ENCODE data around the gene GPR75.

Gene GPR75

GRCh38 chr2:53877112-53877511, 17.3 kb upstream of the GPR75 start:
- H3K9me3 ChIP-seq (ENCODE audit: insufficient read depth, low read depth, low read length): no peaks in the 10 kb centered on the region
- H2BK5ac ChIP-seq (ENCODE audit: low read depth, low read length, poor library complexity): no peak overlapping the region
- no peak overlapping the region for H3K4ac ChIP-seq (ENCODE audit: low read depth, low read length)
- DNase-seq: no peak
- H3K79me2 ChIP-seq (ENCODE audit: control insufficient read depth, insufficient read depth, low read length, poor library complexity): no peaks in the 10 kb centered on the region
- no peak overlapping the region for H4K12ac ChIP-seq (ENCODE audit: low read depth, low read length)
- H4K91ac ChIP-seq (ENCODE audit: low read depth, low read length): no peak overlapping the region
- peaks cover 21 to 22% of the 10 kb centered on the region in 2 experiments for H3K36me3 ChIP-seq (ENCODE audit: control insufficient read depth in 1 of 2, insufficient read depth in 2 of 2, low read length in 2 of 2)
- no peak overlapping the region for H2BK120ac ChIP-seq (ENCODE audit: insufficient read depth, low read length, poor library complexity)
- H3K79me1 ChIP-seq (ENCODE audit: low read length): no peaks in the 10 kb centered on the region
- no peak overlapping the region for H2AFZ ChIP-seq (ENCODE audit: insufficient read depth, low read length, poor library complexity)
- no peak overlapping the region for H4K8ac ChIP-seq (ENCODE audit: low read depth, low read length)
- no CpG with 5 or more reads among the region's 1 CpG for WGBS (ENCODE audit: extremely low coverage, insufficient coverage, insufficient read length)
- no peak overlapping the region for H3K4me2 ChIP-seq (ENCODE audit: low read length)
- no peak overlapping the region for H2BK12ac ChIP-seq (ENCODE audit: low read length)
- no peak overlapping the region for H3K18ac ChIP-seq (ENCODE audit: low read length)
- H3K14ac ChIP-seq (ENCODE audit: low read length): no peak overlapping the region
- H3K27ac ChIP-seq (ENCODE audit: low read depth, low read length): no peak overlapping the region
- no peak overlapping the region for H2AK5ac ChIP-seq (ENCODE audit: low read length)
- no peaks in the 10 kb centered on the region for H3K27me3 ChIP-seq (ENCODE audit: insufficient read depth, low read length)
- H3K23ac ChIP-seq (ENCODE audit: low read length): no peak overlapping the region
- no peak overlapping the region for H3K4me3 ChIP-seq (ENCODE audit: low read depth, low read length)
- H3K4me1 ChIP-seq (ENCODE audit: control insufficient read depth in 1 of 2, insufficient read depth in 2 of 2, low read length in 2 of 2): no peaks in the 10 kb centered on the region
- no peak overlapping the region for H3K9ac ChIP-seq (ENCODE audit: low read length)

- H3K4me1 ChIP-seq (ENCODE audit: control insufficient read depth in 1 of 2, insufficient read depth in 2 of 2, low read length in 2 of 2): no peaks in the 10 kb centered on the region
- H3K18ac ChIP-seq (ENCODE audit: low read length): no peak overlapping the region
- no peak overlapping the region for H2BK12ac ChIP-seq (ENCODE audit: low read length)
- no peak overlapping the region for H3K4me2 ChIP-seq (ENCODE audit: low read length)
- H4K8ac ChIP-seq (ENCODE audit: low read depth, low read length): no peak overlapping the region
- H4K91ac ChIP-seq (ENCODE audit: low read depth, low read length): no peak overlapping the region
- DNase-seq: no peak
- H2BK120ac ChIP-seq (ENCODE audit: insufficient read depth, low read length, poor library complexity): no peak overlapping the region
- no peak overlapping the region for H2AK5ac ChIP-seq (ENCODE audit: low read length)
- no peak overlapping the region for H3K14ac ChIP-seq (ENCODE audit: low read length)
- WGBS (ENCODE audit: extremely low coverage, insufficient coverage, insufficient read length): no CpG with 5 or more reads among the region's 7 CpGs
- H4K12ac ChIP-seq (ENCODE audit: low read depth, low read length): peak overlapping the region; percentile 30
- no peaks in the 10 kb centered on the region for H3K27me3 ChIP-seq (ENCODE audit: insufficient read depth, low read length)
- H3K4ac ChIP-seq (ENCODE audit: low read depth, low read length): no peak overlapping the region
- no peak overlapping the region for H2BK5ac ChIP-seq (ENCODE audit: low read depth, low read length, poor library complexity)
- no peak overlapping the region for H2AFZ ChIP-seq (ENCODE audit: insufficient read depth, low read length, poor library complexity)
- no peak overlapping the region for H3K4me3 ChIP-seq (ENCODE audit: low read depth, low read length)
- no peaks in the 10 kb centered on the region for H3K79me1 ChIP-seq (ENCODE audit: low read length)
- H3K9ac ChIP-seq (ENCODE audit: low read length): no peak overlapping the region
- H3K27ac ChIP-seq (ENCODE audit: low read depth, low read length): no peak overlapping the region
- H3K23ac ChIP-seq (ENCODE audit: low read length): no peak overlapping the region
- no peaks in the 10 kb centered on the region for H3K9me3 ChIP-seq (ENCODE audit: insufficient read depth, low read depth, low read length)
- H3K79me2 ChIP-seq (ENCODE audit: control insufficient read depth, insufficient read depth, low read length, poor library complexity): no peaks in the 10 kb centered on the region
- H3K36me3 ChIP-seq (ENCODE audit: control insufficient read depth in 1 of 2, insufficient read depth in 2 of 2, low read length in 2 of 2): peaks cover 14 to 21% of the 10 kb centered on the region in 2 experiments
Measured at GRCh38 chr2:53874401-53874950, 14.7 kb upstream of the GPR75 start.

GRCh38 chr2:53867773-53868172, 8.0 kb upstream of the GPR75 start:
- H3K23ac ChIP-seq (ENCODE audit: low read length): no peak overlapping the region
- peaks cover 5 to 8% of the 10 kb centered on the region in 2 experiments for H3K4me1 ChIP-seq (ENCODE audit: control insufficient read depth in 1 of 2, insufficient read depth in 2 of 2, low read length in 2 of 2)
- no peak overlapping the region for H4K12ac ChIP-seq (ENCODE audit: low read depth, low read length)
- no peak overlapping the region for H3K9ac ChIP-seq (ENCODE audit: low read length)
- peaks cover 10 to 15% of the 10 kb centered on the region in 2 experiments for H3K36me3 ChIP-seq (ENCODE audit: control insufficient read depth in 1 of 2, insufficient read depth in 2 of 2, low read length in 2 of 2)
- H3K14ac ChIP-seq (ENCODE audit: low read length): no peak overlapping the region
- H2BK120ac ChIP-seq (ENCODE audit: insufficient read depth, low read length, poor library complexity): no peak overlapping the region
- H3K27ac ChIP-seq (ENCODE audit: low read depth, low read length): no peak overlapping the region
- no peak overlapping the region for H2BK12ac ChIP-seq (ENCODE audit: low read length)
- H3K18ac ChIP-seq (ENCODE audit: low read length): no peak overlapping the region
- no peak overlapping the region for H2AFZ ChIP-seq (ENCODE audit: insufficient read depth, low read length, poor library complexity)
- no peak for DNase-seq
- peaks cover 2% of the 10 kb centered on the region for H3K79me1 ChIP-seq (ENCODE audit: low read length)
- H2AK5ac ChIP-seq (ENCODE audit: low read length): no peak overlapping the region
- no peaks in the 10 kb centered on the region for H3K79me2 ChIP-seq (ENCODE audit: control insufficient read depth, insufficient read depth, low read length, poor library complexity)
- H4K91ac ChIP-seq (ENCODE audit: low read depth, low read length): no peak overlapping the region
- H3K9me3 ChIP-seq (ENCODE audit: insufficient read depth, low read depth, low read length): no peaks in the 10 kb centered on the region
- no peak overlapping the region for H2BK5ac ChIP-seq (ENCODE audit: low read depth, low read length, poor library complexity)
- no peak overlapping the region for H4K8ac ChIP-seq (ENCODE audit: low read depth, low read length)
- no peak overlapping the region for H3K4ac ChIP-seq (ENCODE audit: low read depth, low read length)
- H3K4me3 ChIP-seq (ENCODE audit: low read depth, low read length): no peak overlapping the region
- H3K4me2 ChIP-seq (ENCODE audit: low read length): no peak overlapping the region
- no CpG with 5 or more reads among the region's 2 CpGs for WGBS (ENCODE audit: extremely low coverage, insufficient coverage, insufficient read length)
- H3K27me3 ChIP-seq (ENCODE audit: insufficient read depth, low read length): no peaks in the 10 kb centered on the region

- no peak overlapping the region for H2AK5ac ChIP-seq (ENCODE audit: low read length)
- H2BK12ac ChIP-seq (ENCODE audit: low read length): no peak overlapping the region
- H3K4me3 ChIP-seq (ENCODE audit: low read depth, low read length): no peak overlapping the region
- no peak overlapping the region for H3K27ac ChIP-seq (ENCODE audit: low read depth, low read length)
- DNase-seq: peak; percentile 24 to 25
- H2BK5ac ChIP-seq (ENCODE audit: low read depth, low read length, poor library complexity): no peak overlapping the region
- H3K4me2 ChIP-seq (ENCODE audit: low read length): no peak overlapping the region
- peaks cover 10 to 13% of the 10 kb centered on the region in 2 experiments for H3K36me3 ChIP-seq (ENCODE audit: control insufficient read depth in 1 of 2, insufficient read depth in 2 of 2, low read length in 2 of 2)
- H3K14ac ChIP-seq (ENCODE audit: low read length): no peak overlapping the region
- H2BK120ac ChIP-seq (ENCODE audit: insufficient read depth, low read length, poor library complexity): no peak overlapping the region
- H3K9ac ChIP-seq (ENCODE audit: low read length): no peak overlapping the region
- H2AFZ ChIP-seq (ENCODE audit: insufficient read depth, low read length, poor library complexity): no peak overlapping the region
- no peak overlapping the region for H3K4ac ChIP-seq (ENCODE audit: low read depth, low read length)
- H4K8ac ChIP-seq (ENCODE audit: low read depth, low read length): no peak overlapping the region
- no peak overlapping the region for H4K12ac ChIP-seq (ENCODE audit: low read depth, low read length)
- no peak overlapping the region for H3K23ac ChIP-seq (ENCODE audit: low read length)
- no peak overlapping the region for H4K91ac ChIP-seq (ENCODE audit: low read depth, low read length)
- peaks cover 2% of the 10 kb centered on the region for H3K79me1 ChIP-seq (ENCODE audit: low read length)
- H3K18ac ChIP-seq (ENCODE audit: low read length): no peak overlapping the region
- WGBS (ENCODE audit: extremely low coverage, insufficient coverage, insufficient read length): no CpG with 5 or more reads among the region's 5 CpGs
- H3K4me1 ChIP-seq (ENCODE audit: control insufficient read depth in 1 of 2, insufficient read depth in 2 of 2, low read length in 2 of 2): peaks cover 5 to 8% of the 10 kb centered on the region in 2 experiments
- H3K9me3 ChIP-seq (ENCODE audit: insufficient read depth, low read depth, low read length): no peaks in the 10 kb centered on the region
- no peaks in the 10 kb centered on the region for H3K27me3 ChIP-seq (ENCODE audit: insufficient read depth, low read length)
- H3K79me2 ChIP-seq (ENCODE audit: control insufficient read depth, insufficient read depth, low read length, poor library complexity): no peaks in the 10 kb centered on the region
Measured at GRCh38 chr2:53867169-53867568, 7.4 kb upstream of the GPR75 start.

Data from trophoblast cell (in vitro differentiated cells and primary cell).